D341Med (cell line): ENCODE results near the gene FAM114A2.

Experiments used
- DNase-seq: peaks from one replicate; pipeline ENCODE4 v3.0.0; 2012; ENCODE audit warnings: low spot score

The FAM114A2 gene

DNA sequence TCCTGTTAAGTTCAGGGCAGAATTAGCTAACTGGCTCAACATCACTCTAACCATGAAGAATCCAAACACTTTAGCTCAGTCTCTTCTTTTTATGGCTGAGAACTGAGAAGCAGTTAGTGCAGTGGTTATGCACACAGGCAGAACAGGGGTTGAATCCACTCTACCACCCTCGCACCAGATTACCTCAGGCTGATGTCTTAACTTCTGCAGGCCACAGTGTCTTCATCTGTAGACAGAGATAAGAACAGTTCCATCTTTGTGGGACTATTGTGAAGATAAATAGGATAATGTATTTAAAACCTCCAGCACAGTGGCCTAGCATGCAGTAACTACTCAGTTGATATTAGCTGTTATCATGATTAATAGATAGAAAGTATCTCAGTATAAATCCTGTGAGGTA, 54.8 kb downstream of the FAM114A2 start:
- DNase-seq = no peak

DNA sequence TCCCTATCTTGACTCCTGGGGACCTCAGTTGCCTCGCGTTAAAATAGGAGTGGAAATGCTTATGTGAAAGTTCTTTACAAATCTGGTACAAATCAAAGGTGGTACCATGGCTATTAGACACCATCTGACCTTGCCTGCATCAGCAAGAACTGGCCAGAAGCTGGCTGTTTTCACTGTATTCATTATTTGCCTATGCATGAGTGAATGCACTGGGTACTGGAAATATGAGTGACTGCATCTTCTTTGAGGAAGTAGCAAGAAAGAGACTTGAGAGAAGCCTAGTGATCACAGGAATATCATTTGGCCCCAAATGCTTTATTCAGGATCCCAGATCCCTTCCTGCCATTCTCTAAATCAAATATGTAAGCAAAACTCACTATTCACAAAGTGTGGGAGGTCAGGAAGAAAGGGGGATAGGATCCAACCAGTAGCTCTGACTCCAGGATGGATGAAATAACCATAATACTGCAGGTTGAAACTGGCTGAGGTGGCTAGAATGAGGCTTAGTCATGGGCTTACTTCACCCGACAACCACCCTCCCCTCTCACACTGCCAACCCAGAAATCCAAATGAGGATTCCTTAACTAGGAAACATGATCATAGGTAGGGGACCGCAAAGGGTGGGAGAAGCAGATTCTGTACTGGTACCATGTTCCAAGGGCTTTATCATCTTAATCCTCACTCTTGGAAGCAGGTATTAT, 56.7 kb downstream of the FAM114A2 start:
- no peak for DNase-seq

DNA sequence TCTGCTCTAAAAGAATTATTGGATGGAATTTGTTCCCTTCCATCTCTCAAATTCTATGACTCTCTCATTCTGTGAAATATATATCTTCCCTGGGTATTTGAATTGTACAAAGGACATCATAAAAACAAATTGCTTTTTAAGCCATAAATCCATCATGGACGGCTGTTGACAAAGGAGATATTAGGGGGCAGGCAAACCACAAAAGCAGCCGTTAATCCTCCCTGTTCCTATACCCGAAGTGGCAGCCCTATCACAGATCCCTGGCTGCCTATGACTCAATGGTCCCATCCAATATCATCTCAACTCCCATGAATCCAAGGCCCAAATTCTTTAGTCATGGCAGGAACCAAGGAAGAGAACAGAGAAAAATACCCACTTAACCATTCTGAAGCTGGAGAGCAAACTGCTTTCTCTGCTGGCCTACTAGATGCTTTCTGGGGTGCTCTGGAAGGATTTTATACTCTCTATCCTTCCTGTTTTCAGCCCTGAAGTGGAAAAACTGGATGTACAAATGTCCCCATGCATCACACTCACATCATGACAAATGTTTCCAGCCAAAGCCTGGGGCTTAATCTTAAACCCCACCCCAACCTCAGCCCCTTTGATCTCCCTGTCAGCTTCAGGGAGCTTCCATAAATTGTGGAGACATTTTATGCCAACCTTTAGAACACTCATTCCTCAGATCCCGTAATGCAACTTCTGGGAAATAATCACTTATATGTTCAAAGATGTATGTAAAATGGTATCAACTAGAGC, 59.5 kb downstream of the FAM114A2 start:
- no peak for DNase-seq

DNA sequence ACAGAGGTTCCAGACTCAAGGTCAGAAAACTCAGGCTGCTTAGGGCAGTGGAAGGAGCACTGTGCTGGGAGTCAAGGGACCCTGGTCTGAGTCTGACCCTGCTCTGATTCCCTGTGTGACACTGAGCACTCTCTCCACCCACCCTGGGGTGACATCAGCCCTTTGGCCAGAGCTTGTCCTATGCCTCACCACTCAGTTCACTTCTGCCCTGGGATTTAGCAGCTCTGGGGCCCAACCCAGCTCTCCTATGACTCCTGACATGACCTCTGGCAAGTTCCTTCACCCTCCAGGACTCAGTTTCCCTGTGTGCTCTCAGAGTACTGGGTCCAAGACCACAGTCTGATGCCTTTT, 63.9 kb downstream of the FAM114A2 start:
- no peak for DNase-seq

DNA sequence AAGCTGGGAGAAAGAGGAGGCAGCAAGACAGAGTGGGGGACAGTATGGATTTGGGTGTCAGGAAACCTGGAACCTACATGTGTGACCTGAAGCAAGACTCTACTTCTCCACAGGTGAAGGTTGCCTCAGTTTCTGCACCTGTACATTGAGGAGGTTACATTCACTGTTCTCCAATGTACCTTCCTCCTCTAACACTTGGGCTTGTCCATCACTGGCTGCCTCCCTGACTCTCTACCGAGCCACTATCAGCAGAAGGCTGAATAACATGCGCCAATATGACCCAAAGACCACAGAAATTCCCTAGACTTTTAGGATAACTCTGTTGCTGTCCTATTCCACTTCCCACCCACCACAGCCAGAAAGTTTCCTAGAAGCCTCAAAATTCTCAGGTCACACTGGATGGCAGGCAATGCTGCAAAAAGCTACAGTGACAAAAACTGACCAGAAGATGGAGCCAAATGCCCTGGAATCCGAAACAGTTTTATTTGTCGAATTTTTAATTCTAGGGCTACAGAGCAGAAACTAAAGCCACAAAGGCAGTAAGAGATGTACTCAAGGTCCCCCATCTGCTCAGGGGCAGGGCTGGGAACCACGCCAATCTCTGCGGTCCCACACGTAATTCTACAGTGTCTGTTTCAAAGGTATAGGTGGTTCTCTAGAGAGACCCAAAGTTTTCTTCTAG, 64.4 kb downstream of the FAM114A2 start:
- DNase-seq = peak; percentile 59

DNA sequence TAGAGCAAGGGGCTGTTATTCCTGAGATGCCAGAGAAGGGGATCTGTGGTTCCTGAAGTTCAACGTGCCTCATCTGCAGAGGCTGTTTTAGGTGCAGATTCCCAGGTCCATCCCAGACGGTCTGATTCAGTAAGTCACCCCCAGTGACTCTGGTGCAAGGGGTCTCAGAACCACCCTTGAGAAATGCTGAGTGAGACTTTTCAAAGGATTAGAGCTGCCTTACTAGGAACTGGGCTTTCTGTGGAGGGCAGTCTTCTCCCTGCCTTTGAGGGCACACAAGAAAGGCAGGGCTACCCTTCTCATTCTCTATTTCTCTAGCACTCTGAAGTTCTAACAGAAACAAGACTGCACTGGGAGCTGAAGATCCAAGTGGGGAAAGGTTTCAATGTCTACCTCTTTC, 66.5 kb downstream of the FAM114A2 start:
- no peak for DNase-seq

DNA sequence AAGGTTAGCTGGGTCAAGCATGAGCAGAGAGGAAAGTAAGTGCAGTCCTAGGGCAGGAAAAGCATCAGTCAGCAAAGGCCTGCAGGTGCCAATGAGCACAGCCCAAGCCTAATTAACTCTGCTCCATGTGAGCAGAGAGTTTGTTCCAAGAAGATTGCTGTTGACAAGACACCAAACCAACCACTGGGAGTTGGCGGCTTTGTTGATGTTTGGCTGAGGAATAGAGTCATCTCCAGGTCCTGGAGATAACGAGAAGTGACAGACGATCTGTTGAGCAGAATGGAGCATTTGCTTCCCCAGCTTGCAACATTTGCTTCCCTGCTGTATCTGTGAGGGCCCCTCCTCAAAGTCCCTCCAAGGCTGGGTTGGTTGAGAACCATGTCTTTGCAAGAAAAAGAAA, 68.2 kb downstream of the FAM114A2 start:
- no peak for DNase-seq

DNA sequence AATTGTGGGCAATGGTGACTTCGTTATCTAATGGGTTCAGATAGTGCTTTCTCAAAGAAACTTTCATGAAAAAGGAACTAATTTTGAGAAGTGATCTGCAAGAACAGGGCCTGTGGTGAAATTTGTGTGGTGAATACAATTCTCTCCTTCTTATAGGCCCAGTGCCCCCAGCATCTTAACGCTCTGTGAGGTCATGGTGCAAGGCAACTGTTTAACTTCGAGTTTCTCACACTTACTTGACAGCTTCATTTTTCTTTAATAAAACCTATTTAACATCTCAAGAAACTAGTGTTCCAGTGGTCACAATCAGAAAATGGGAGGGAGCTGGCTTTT, 69.2 kb downstream of the FAM114A2 start:
- DNase-seq = no peak

DNA sequence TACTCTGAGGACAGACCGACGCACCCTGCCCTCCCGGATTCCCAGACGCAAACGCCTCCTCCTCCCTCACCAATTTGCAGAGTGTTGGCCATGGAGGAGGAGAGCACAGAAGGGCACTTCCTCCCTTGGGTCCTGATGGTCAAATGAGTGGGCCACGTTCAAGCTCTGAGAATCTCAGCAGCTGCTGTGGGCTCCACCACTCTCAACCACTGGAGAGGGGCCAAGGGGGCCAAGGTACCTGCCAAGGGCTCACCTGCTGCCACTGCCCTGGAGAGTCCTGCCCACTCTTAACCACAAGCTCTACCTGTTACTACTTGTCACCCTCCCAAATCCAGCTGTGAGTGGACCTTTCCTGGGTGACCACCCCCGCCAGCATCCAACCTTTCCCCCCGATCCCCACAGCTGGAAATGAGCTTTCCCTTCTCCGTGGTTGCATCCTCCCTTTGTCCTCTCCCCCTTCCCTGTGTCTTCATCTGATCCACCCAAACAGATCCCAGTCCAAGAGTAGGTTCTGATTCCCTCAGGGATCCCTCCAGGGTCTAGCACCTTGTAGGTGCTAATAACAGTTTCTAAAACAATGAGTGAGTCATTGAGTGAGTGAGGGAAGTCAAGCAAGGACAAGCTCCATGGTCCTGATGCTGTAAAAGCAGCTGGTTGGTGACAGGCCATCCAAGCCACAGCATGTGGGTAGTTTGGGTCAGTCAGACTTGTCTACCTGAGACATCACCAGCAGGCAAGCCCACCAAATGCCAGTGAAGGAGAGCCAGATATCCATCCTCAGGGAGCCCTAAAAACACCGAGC, 69.7 kb downstream of the FAM114A2 start:
- DNase-seq = no peak

DNA sequence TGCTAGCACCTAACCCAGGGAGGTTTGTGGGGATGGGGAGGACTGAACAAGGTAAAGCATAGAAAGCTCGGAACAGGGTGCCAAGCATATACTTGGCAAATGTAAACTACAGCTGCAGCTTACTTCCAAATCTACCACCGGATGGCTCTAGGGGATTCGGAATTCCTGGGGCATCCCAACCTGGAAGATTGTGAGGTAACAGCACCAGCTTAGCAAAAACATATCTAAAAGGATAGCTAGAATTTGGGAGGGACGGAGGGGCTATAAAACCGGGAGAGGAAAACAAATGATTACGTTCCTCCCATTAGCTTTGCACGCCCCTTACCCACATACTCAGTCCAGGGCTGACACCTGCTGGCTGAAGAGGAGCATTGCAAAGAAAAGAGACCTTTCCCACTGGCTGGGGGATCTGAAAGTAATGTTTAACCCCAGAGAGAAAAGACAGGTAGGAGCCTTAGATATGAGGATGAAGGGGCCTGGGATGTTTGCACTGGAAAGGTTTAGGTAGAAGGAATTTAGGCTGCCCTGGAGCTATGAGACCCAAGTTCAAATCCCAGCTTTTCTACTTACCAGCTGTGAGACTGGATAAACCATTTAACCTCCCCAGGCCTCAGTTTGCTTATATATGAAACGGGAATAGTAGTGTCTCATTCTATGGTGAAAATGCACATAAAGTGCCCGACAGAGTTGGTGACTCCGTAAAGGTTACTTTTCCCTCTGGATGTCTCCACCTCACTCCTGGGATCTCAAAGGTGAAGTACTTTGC, 73.6 kb downstream of the FAM114A2 start:
- DNase-seq = peak; percentile 81

DNA sequence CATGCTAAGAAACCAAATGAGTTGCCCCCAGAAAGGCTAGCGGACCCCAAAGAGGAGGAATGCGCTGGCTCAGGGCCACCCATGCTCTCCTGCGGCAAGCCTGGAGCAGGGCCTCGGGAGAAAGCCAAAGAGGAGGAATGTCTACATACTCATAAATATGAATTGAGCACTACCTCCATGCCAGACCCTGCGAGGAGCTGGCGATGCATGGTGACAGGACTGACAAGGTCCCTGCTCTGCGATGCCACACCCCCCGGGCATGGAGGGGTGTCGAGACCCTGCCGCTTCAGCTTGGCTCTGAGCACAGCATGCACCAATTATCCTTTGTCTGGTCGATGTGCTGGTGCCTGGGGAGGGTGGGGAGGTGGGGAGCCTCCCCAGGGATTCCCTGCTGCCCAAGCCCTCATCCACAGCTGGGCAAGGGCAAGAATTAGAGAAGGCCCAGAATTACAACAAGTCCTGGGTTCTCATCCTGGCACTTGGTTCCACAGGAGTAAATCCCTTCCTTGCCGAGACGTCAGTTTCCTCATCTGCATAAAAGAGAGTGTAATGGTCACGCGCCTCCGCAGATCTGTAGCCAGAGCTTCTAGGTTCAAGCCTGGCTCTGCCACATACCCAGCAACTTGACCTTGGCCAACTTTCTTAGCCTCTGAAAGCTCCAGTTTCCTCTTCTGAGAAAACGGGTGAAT, 74.4 kb downstream of the FAM114A2 start:
- DNase-seq = no peak

DNA sequence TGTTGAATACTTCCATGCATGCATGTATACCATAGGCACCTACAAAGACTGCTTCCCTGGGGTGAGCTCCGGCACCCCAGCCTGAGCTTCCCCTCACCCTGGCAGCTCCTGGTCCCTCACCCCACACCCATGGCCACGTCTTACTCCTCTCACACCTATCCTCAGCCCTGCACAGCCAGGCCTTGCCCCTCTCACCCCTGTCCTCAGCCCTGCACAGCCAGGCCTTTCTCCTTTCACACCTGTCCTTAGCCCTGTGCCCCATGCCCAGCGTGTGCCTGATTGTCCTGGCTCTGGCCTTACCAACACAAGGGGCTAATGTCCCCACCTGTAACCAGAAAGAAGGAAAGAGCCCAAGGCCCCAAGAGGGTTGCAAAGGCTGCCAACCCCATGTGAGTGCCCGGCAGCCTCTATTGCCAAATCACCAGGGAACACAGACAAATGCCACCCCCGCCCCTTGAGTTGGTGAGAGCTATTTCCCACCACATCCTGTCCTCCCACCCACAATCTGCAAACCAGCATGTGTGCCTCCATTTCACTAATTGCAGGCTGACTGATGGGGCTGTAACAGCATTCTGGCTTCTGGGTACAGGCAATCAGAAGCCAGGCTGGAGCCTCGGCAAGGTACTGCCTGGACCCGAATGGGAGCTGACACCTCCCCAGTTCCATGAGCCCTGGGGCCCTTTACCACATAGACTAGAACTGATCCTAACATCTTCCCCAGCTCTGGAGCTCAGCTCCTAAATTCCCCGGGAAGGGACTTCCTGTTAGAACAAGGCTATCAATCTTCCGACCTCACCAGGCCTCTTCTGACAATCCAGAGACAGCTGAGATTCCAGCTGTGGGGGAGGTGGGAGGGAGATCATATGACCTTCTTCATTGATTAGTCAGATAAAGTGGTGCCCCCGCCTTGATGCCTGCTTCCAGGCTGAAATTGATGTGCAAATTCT, 78.2 kb downstream of the FAM114A2 start:
- DNase-seq = no peak

DNA sequence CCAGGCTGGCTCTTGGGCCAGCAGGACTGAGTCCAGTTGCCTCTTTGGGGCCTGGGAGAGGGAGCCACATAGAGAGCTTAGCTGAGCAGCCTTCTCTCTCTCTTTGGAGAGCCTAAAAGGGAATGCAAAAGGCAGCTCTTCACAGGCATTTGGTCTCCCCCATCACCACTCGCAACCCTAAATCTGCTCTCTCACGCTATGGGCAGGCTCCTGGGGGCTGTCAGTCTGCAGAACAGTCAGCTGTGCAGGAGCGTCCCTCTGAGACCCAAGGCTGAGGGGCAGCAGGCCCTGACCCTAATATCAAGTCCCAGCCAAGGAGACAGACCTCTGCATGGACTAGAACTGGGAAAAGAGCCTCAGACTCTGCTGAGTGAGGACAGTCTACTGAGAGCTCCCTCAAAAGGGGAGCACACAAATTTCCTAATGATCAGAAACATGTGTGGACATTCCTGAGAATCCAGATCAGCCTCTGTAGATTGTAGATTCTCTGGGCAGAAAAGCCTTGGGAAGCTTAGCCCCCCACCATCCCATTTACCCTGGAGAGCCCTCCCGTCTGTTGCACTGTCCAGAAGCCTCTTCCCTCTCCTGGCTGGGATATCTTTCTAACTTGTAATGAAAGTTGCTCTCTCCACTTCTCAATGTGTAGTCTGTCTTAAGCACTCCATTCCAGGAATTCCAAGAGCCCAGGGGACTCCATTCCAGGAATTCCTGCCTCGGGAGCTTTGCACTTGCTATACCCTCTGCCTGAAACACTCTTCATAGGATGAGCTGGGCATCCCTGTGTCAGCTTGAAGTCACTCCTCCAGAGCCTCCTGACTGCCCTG, 79.4 kb downstream of the FAM114A2 start:
- DNase-seq = no peak

DNA sequence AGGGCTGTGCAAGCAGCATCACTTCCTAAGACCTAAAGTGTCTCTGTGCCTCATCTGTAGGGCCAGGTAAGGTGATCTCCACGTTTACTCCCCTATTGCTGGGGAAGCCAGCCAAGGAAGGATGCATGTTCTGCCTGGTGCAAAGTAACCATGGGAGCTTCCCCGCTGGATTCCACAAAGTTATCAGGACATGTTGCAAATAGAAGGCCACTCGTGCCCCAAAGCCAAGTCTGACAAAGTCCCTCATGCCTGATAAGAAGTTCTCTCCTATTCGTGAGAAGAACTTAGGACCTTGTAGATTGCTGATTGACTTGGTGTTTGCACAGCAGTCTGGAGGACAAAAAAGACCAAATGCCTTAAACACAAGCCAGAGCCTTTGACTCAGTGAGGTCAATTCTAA, 81.5 kb downstream of the FAM114A2 start:
- DNase-seq = no peak

DNA sequence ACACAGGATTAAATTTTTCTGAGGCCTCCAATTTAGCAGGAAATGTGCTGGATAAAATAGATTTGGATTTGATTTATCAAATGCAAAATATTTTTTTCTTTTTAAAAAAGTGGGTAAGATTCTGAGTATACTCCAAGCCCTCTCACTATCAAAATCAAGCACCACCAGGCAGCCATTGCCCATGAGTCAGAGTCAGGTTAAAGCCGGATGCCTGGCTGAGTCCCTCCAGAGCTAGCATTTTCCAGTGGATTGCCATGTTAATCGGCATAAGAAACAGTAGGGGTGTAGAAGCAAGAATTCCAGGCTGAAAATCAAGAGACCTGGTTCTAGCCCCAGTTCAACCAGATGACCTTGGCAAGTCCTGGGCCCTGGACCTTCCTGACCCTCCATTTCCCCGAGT, 85.3 kb downstream of the FAM114A2 start:
- DNase-seq = no peak

DNA sequence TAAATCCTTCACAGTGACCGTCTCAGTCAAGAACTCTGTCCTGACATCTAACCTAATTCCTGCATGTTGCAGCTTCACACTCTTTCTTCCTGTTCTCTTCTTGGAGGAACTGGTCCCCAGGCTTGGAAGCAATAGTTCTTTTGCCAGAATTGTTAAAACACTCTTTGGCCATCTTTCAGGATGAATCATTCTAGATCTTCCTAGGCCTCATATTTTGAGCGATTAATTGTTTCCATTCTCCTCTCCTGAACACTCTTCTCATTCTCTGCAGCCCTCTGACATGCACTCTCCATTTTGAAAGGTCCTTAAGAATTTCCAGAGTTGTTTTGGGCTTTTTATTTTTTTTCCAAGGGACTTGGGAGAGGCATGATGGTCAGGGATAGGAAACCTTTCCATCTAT, 85.8 kb downstream of the FAM114A2 start:
- DNase-seq = no peak

DNA sequence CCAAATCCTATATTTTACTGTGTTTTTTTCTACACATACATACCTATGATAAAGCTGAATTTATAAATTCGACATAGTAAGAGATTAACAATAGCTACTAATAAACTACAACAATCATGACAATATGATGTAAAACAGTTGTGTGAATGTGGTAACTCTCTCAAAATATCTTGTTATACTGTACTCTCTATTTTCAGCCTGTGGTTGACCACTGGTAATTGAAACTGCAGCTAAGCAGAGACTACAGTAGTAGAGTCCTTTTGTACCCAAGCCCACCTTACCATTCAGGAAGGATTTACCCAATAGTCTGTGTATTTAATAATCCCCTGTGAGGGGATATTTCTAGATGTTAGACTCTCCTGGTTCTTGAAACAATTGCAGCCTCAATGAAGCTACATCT, 86.7 kb downstream of the FAM114A2 start:
- no peak for DNase-seq

DNA sequence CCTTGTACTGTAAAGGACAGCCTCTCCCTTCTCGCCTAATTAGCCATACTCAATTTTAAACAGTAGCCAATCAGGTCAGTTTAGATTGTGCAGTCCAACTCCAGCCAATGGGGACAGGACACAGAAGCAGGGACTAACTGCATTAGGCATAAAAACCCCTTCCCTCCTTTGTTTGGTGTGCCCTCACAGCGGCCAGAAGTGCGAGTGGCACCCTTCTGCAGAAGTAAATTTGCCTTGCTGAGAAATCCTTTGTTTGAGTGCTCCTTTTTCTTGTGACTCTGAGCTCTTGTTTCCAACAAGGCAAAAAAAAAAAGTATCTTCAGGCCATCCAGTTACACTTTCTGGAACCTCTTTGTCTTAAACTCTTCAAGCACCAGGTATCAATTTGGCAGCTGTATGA, 97.4 kb downstream of the FAM114A2 start:
- no peak for DNase-seq
